Heart left ventricle (tissue), 16 donors: ENCODE data around the gene HOXD3. TPM values are rescaled to one million over a fixed set of nuclear protein-coding genes. Genes with fewer than 3 reads are reported as not detected.

ENCODE experiments used
- ATAC-seq, 4 donors: fragments of 200-7000 bp; cut with Tn5 transposase; one replicate each; pipeline ENCODE4 v1.9.1; 2020 to 2022; ENCODE audit warnings: moderate library complexity in 4 of 4, mild to moderate bottlenecking in 3 of 4, moderate number of reproducible peaks in 1 of 4
- DNase-seq, 5 donors: peaks; one replicate each; pipeline ENCODE4 v3.0.0-alpha.2; 2020
- H3K27ac ChIP-seq, 12 donors: fragments of 200-600 bp; sonication (generic) in 4 of 12; one replicate each; pipeline versions ENCODE4 v1.5.0 to v1.8.0; 2016 to 2022; ENCODE audit warnings: mild to moderate bottlenecking in 2 of 12
- H3K27me3 ChIP-seq, 9 donors: fragments of 200-600 bp; sonication (generic) in 2 of 9; one replicate each; pipeline versions ENCODE4 v1.5.1 to v1.8.0; 2016 to 2022; ENCODE audit warnings: mild to moderate bottlenecking in 3 of 9
- H3K36me3 ChIP-seq, 9 donors: fragments of 200-600 bp; sonication (generic) in 2 of 9; one replicate each; pipeline versions ENCODE4 v1.5.0 to v1.8.0; 2018 to 2022; ENCODE audit warnings: mild to moderate bottlenecking in 2 of 9
- H3K4me1 ChIP-seq, 12 donors: fragments of 200-600 bp; sonication (generic) in 4 of 12; one replicate each; pipeline versions ENCODE4 v1.5.0 to v1.8.0; 2016 to 2022; ENCODE audit warnings: mild to moderate bottlenecking in 3 of 12
- H3K4me3 ChIP-seq, 12 donors: fragments of 200-600 bp; sonication (generic) in 4 of 12; one replicate each; pipeline versions ENCODE4 v1.5.0 to v1.8.0; 2017 to 2022; ENCODE audit warnings: mild to moderate bottlenecking in 9 of 12, moderate library complexity in 4 of 12
- H3K9me3 ChIP-seq, 12 donors: fragments of 200-600 bp; sonication (generic) in 4 of 12; one replicate each; pipeline versions ENCODE4 v1.5.0 to v1.8.0; 2016 to 2022; ENCODE audit warnings: mild to moderate bottlenecking in 1 of 12
- CTCF ChIP-seq, 12 donors: fragments of 200-600 bp; sonication (generic) in 4 of 12; IDR thresholded peaks; one replicate each; pipeline versions ENCODE4 v1.5.0 to v1.8.0; 2018 to 2022; ENCODE audit warnings: antibody characterized with exemption in 12 of 12, mild to moderate bottlenecking in 5 of 12
- POLR2A ChIP-seq, 2 donors: fragments of 450-650 bp; IDR thresholded peaks; one replicate each; pipeline ENCODE4 v1.6.1; 2017; ENCODE audit warnings: antibody characterized with exemption in 2 of 2, mild to moderate bottlenecking in 2 of 2, moderate library complexity in 2 of 2
- WGBS, 4 donors: extraction: QIAGEN DNeasy Blood & Tissue Kit in 2 of 4; methylation state at CpG; one replicate each; pipeline versions ENCODE4 v1.1.5 to v1.1.7; 2013 to 2018; 5-methylcytosine and 5-hydroxymethylcytosine counted together
- intact Hi-C, 10 donors: fragments of 100-400 bp; cut with DNase I; formaldehyde crosslinking; loops; one replicate each; pipeline versions ENCODE4 v1.11.1 to v1.14.2; 2022
- polyA plus RNA-seq, 2 donors: library from polyadenylated mRNA; stranded (reverse); fragments of 200-250 nt; gene quantifications; one replicate each; pipeline ENCODE4 v1.2.3, GENCODE V29; 2013
- total RNA-seq, 9 donors: library from RNA; depleted of rRNA in 2 of 9; stranded (reverse); fragments of >200 nt in 2 of 9; fragmentation: NEBNext Ultra II Directional in 3 of 9; extraction: Animal tissue kit (Norgen Biotek cat#: 25700) in 3 of 9; gene quantifications; one replicate each; pipeline versions ENCODE4 v1.1.0 to v1.2.4, GENCODE V29; 2016 to 2023
- donor health status: ischemic (EF 13 %, LVEDD 7.1; RV severe dilation, severe dysfunction).
- donor health status: healthy with polysubstance abuse.
- donor health status: DM: no; HTN: yes; CAD: no.
- donor health status: DM: no; HTN: no; CAD: no.
- donor health status: ischemic (EF 25% LVEDD 6.9; RV normal size, moderate dysfunction).
- donor health status: ischemic (EF 25% LVEDD 5.7; RV mildly dilated, moderate dysfunction).
- donor health status: healthy.
- donor health status: DM: yes; HTN: yes; CAD: no.
- donor health status: ischemic (EF 35%, LVEDD 5.7; RV mildly dilated, moderate dysfunction).
- donor health status: nonischemic (EF 11% LVEDD 7.7; RV severe dilation, severe dysfunction).
- donor health status: DM: yes; HTN: yes; CAD: no.
- donor health status: PGD.
- donor health status: ischemic (EF 29% LVEDD 5.4; RV normal size, mild dysfunction).
- donor health status: nonischemic (EF 23%, LVEDD 6.1; RV moderate dilation, normal function).

The HOXD3 gene
- total and polyA plus RNA-seq, 11 donors = 0.04 to 1.4 (median 0.52) TPM

GRCh38 chr2:176112375-176113302, 44.5 kb upstream of the HOXD3 start:
- peaks cover 95 to 100% (median 99%) of the 10 kb centered on the region in 9 donors for H3K27me3 ChIP-seq
- 4 to 9% (median 6%) methylated on average over 33 to 40 of the region's 40 CpGs for WGBS, 4 donors
- H3K4me1 ChIP-seq = peaks cover 0 to 24% (median 0%) of the 10 kb centered on the region in 12 donors
- no peaks in the 10 kb centered on the region for H3K36me3 ChIP-seq
- H3K9me3 ChIP-seq = no peaks in the 10 kb centered on the region
- TF ChIP-seq POLR2A (IDR thresholded peaks at IDR 0.05) (no peak), CTCF (IDR thresholded peaks at IDR 0.05) (no peak)
- intact Hi-C loops = no loop called here
- ATAC-seq = no peak
- DNase-seq = no peak
- H3K4me3 ChIP-seq = no peak overlapping the region
- H3K27ac ChIP-seq = no peak overlapping the region

- Histone ChIP-seq H3K27ac (no peak overlapping the region), H3K36me3 (no peaks in the 10 kb centered on the region), H3K4me3 (no peak overlapping the region), H3K9me3 (no peaks in the 10 kb centered on the region), H3K27me3 (peaks cover 96 to 100% (median 99%) of the 10 kb centered on the region in 9 donors), H3K4me1 (peaks cover 0 to 8% (median 0%) of the 10 kb centered on the region in 12 donors)
- 6 to 11% (median 10%) methylated on average over 23 to 26 of the region's 26 CpGs for WGBS, 4 donors
- intact Hi-C loops = no loop called here
- ATAC-seq (no peak), DNase-seq (no peak)
- TF ChIP-seq POLR2A (IDR thresholded peaks at IDR 0.05) = no peak
- TF ChIP-seq CTCF (IDR thresholded peaks at IDR 0.05) = no peak
Observed at GRCh38 chr2:176114120-176114929, 42.8 kb upstream of the HOXD3 start.

GRCh38 chr2:176114930-176115625, 42.0 kb upstream of the HOXD3 start:
- DNase-seq = peak in 1 of 5 donors; percentile 10
- peaks cover 94 to 100% (median 99%) of the 10 kb centered on the region in 9 donors for H3K27me3 ChIP-seq
- H3K9me3 ChIP-seq = no peaks in the 10 kb centered on the region
- no peak overlapping the region for H3K27ac ChIP-seq
- WGBS, 4 donors = 14 to 21% (median 14%) methylated on average over 15 to 16 of the region's 16 CpGs
- TF ChIP-seq CTCF (IDR thresholded peaks at IDR 0.05) = no peak
- TF ChIP-seq POLR2A (IDR thresholded peaks at IDR 0.05) = no peak
- peaks cover 0 to 8% (median 0%) of the 10 kb centered on the region in 12 donors for H3K4me1 ChIP-seq
- intact Hi-C loops = no loop called here
- H3K4me3 ChIP-seq = no peak overlapping the region
- no peak for ATAC-seq
- no peaks in the 10 kb centered on the region for H3K36me3 ChIP-seq
